GM19023 (cell line): ENCODE results near the gene KCNMA1.
A peak's percentile ranks its signal among the peaks of the same experiment; 100 is the strongest.

Experiments
- ATAC-seq: cut with Tn5 transposase; IDR thresholded peaks from one replicate; pipeline ENCODE4 v1.9.1; 2021; ENCODE audit warnings: mild to moderate bottlenecking, moderate library complexity; ENCODE audit not compliant: unreplicated experiment

The KCNMA1 gene

GRCh38 chr10:77177161-77177560 lies 460.4 kb downstream of the KCNMA1 start:
- ATAC-seq, result no peak

- ATAC-seq, result no peak
These were observed 461.4 kb downstream of the KCNMA1 start for GRCh38 chr10:77176232-77176631.

- ATAC-seq, result no peak
These were observed 461.9 kb downstream of the KCNMA1 start for GRCh38 chr10:77175631-77176222.

- peak; percentile 71 for ATAC-seq
These were observed 463.8 kb downstream of the KCNMA1 start for GRCh38 chr10:77173615-77174461.

- no peak for ATAC-seq
These were observed 465.5 kb downstream of the KCNMA1 start for GRCh38 chr10:77172086-77172485.

- ATAC-seq, result no peak
These were observed 468.7 kb downstream of the KCNMA1 start for GRCh38 chr10:77168861-77169260.

GRCh38 chr10:77168161-77168560 lies 469.4 kb downstream of the KCNMA1 start:
- ATAC-seq, result no peak

- ATAC-seq, result no peak
These were observed 472.0 kb downstream of the KCNMA1 start for GRCh38 chr10:77165445-77166208.

GRCh38 chr10:77164616-77165311 lies 472.8 kb downstream of the KCNMA1 start:
- ATAC-seq, result no peak

GRCh38 chr10:77163670-77164348 lies 473.8 kb downstream of the KCNMA1 start:
- no peak for ATAC-seq

GRCh38 chr10:77162697-77163096 lies 474.9 kb downstream of the KCNMA1 start:
- ATAC-seq, result no peak

GRCh38 chr10:77160679-77161078 lies 476.9 kb downstream of the KCNMA1 start:
- ATAC-seq, result no peak

- no peak for ATAC-seq
These were observed 478.0 kb downstream of the KCNMA1 start for GRCh38 chr10:77159538-77160110.

GRCh38 chr10:77158666-77159065 lies 478.9 kb downstream of the KCNMA1 start:
- ATAC-seq, result no peak

GRCh38 chr10:77157248-77158019 lies 480.2 kb downstream of the KCNMA1 start:
- no peak for ATAC-seq

GRCh38 chr10:77156406-77156879 lies 481.2 kb downstream of the KCNMA1 start:
- no peak for ATAC-seq

- no peak for ATAC-seq
These were observed 485.4 kb downstream of the KCNMA1 start for GRCh38 chr10:77152256-77152655.

GRCh38 chr10:77151408-77151807 lies 486.2 kb downstream of the KCNMA1 start:
- ATAC-seq, result no peak

GRCh38 chr10:77149706-77150105 lies 487.9 kb downstream of the KCNMA1 start:
- ATAC-seq, result no peak
